BJ (cell line): ENCODE data around the gene RTN4R. TPM values are rescaled to one million over a fixed set of nuclear protein-coding genes. Genes with fewer than 3 reads are reported as not detected.

ENCODE experiments used
- CTCF ChIA-PET: fragments of 350-600 bp; formaldehyde crosslinking; extraction: SDS; loops from one replicate; lab custom pipeline; 2021; ENCODE audit warnings: antibody characterized with exemption, inconsistent platforms; lab: Yijun Ruan, JAX
- POLR2A ChIA-PET: fragments of 300-600 bp; sonication (Branson Sonifier 250); formaldehyde crosslinking; extraction: SDS; loops from one replicate; lab custom pipeline; 2021; ENCODE audit warnings: antibody characterized with exemption; lab: Charles Lee
- DNase-seq: peaks from one replicate; pipeline ENCODE4 v3.0.0-alpha.2; 2011; ENCODE audit warnings: low read depth
- H3K27me3 ChIP-seq: 2 replicates; pipeline ENCODE4 v1.6.0; 2011; ENCODE audit warnings: low read length; ENCODE audit not compliant: control insufficient read depth, insufficient read depth
- H3K36me3 ChIP-seq: 2 replicates; pipeline ENCODE4 v1.5.1; 2011; ENCODE audit warnings: low read length; ENCODE audit not compliant: control insufficient read depth, insufficient read depth
- H3K4me3 ChIP-seq: 2 replicates; pipeline ENCODE4 v1.5.1; 2011; ENCODE audit warnings: low read depth, mild to moderate bottlenecking, control low read depth, low read length
- CTCF ChIP-seq: IDR thresholded peaks from 2 replicates; pipeline ENCODE4 v1.5.1; 2011; ENCODE audit warnings: low read depth, mild to moderate bottlenecking, control low read depth, inconsistent platforms, low read length, moderate library complexity; ENCODE audit not compliant: insufficient read depth
- polyA plus RNA-seq: library from polyadenylated mRNA; depleted of rRNA; stranded (reverse); fragments of >200 nt; gene quantifications from 2 replicates; pipeline ENCODE4 v1.2.3, GENCODE V29; 2011

The RTN4R gene
- polyA plus RNA-seq, 1 experiment: 0.77 TPM

- no peak for TF ChIP-seq CTCF
- Histone ChIP-seq H3K27me3 (peaks cover 2% of the 10 kb centered on the region; the same call in 1 of the 2 replicates), H3K4me3 (no peak overlapping the region), H3K36me3 (no peaks in the 10 kb centered on the region)
- DNase-seq: no peak
- ChIA-PET CTCF (interaction anchor here (1.0 to 1.6 kb wide), 2 partner anchors 81 to 83 kb away, joined by 3 to 4 read pairs; no protein-coding TSS in a partner anchor), POLR2A (no interaction called here)
Observed at GRCh38 chr22:20257212-20258020, 10.7 kb downstream of the RTN4R start.

- CTCF ChIA-PET: interaction anchor here (1.0 kb wide), 1 partner anchor 81 kb away, joined by 3 read pairs; no protein-coding TSS in a partner anchor
- no peak for TF ChIP-seq CTCF
- POLR2A ChIA-PET: no interaction called here
Observed at GRCh38 chr22:20256551-20257211, 11.4 kb downstream of the RTN4R start.

GRCh38 chr22:20256027-20256426 lies 12.1 kb downstream of the RTN4R start:
- CTCF ChIA-PET: interaction anchor here (1.3 kb wide), 1 partner anchor 99 kb away, joined by 4 read pairs; no protein-coding TSS in a partner anchor
- POLR2A ChIA-PET: no interaction called here

More at GRCh38 chr22:20256551-20257211, 11.4 kb downstream of the RTN4R start:
- H3K27me3 ChIP-seq: peaks cover 2% of the 10 kb centered on the region; the same call in 1 of the 2 replicates
- no peak for DNase-seq
- no peak overlapping the region for H3K4me3 ChIP-seq
- H3K36me3 ChIP-seq: no peaks in the 10 kb centered on the region

GRCh38 chr22:20254975-20255946 lies 12.9 kb downstream of the RTN4R start:
- no peak for TF ChIP-seq CTCF
- H3K27me3 ChIP-seq: peaks cover 2% of the 10 kb centered on the region; the same call in 1 of the 2 replicates
- POLR2A ChIA-PET: no interaction called here

More at GRCh38 chr22:20256027-20256426, 12.1 kb downstream of the RTN4R start:
- peaks cover 2% of the 10 kb centered on the region; the same call in 1 of the 2 replicates for H3K27me3 ChIP-seq
- no peak for DNase-seq
- no peak overlapping the region for H3K4me3 ChIP-seq
- TF ChIP-seq CTCF: no peak
- H3K36me3 ChIP-seq: no peaks in the 10 kb centered on the region

More at GRCh38 chr22:20254975-20255946, 12.9 kb downstream of the RTN4R start:
- no peak for DNase-seq
- no peaks in the 10 kb centered on the region for H3K36me3 ChIP-seq
- CTCF ChIA-PET: interaction anchor here (1.3 kb wide), 1 partner anchor 98 kb away, joined by 4 read pairs; no protein-coding TSS in a partner anchor
- H3K4me3 ChIP-seq: no peak overlapping the region
